Measurements from ENCODE around the gene SRPRB. TPM values are rescaled to one million over a fixed set of nuclear protein-coding genes. Genes with fewer than 3 reads are reported as not detected.
A peak's percentile ranks its signal among the peaks of the same experiment; 100 is the strongest.

The SRPRB gene
- total RNA-seq, 1 experiment from 2014 or later = 54.8 TPM

DNA sequence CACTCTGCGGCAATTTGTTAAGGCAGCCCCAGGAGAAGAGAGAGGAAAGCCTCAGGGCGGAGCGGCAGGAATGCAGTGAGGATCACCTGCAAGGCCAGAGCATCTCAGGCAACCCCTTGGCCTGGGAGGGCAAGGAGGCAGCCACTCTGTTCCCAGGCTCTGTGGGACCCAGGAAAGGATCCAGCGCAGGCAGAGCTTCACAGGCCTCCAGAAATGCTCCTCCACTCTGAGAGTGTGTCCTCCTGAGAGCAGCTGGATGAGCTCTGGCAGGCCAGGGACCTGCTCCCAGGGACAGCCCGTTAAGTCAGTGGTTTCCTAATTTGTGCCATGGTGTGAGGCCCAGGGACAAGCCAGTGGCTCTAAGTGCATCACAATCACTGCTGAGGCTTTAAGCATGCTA, 54.9 kb downstream of the SRPRB start:
- H2BK120ac ChIP-seq (ENCODE audit: low read depth, low read length, poor library complexity, severe bottlenecking) = no peak overlapping the region
- TF ChIP-seq CTCF (conservative IDR thresholded peaks at IDR 0.05) = no peak
- H3K79me2 ChIP-seq (ENCODE audit: insufficient read depth, low read length) = no peaks in the 10 kb centered on the region
- no peaks in the 10 kb centered on the region for H3K9me3 Mint-ChIP-seq
- no peak overlapping the region for H3K9ac ChIP-seq (ENCODE audit: extremely low read depth, insufficient read length, low read length)
- H2BK5ac ChIP-seq (ENCODE audit: insufficient read length, low read length) = no peak overlapping the region
- H4K20me1 ChIP-seq (ENCODE audit: control insufficient read depth, insufficient read depth, insufficient read length) = no peaks in the 10 kb centered on the region
- no peaks in the 10 kb centered on the region for H3K23me2 ChIP-seq (ENCODE audit: insufficient read length, low read depth, low read length, poor library complexity, severe bottlenecking)
- no peaks in the 10 kb centered on the region; a peak in 1 of 7 replicates for H3K36me3 Mint-ChIP-seq (ENCODE audit: insufficient read depth in 1 of 3, low read depth in 3 of 3)
- peak overlapping the region; percentile 42 to 72 (median 64); a peak in 2 of 7 replicates for H3K27ac Mint-ChIP-seq
- H4K5ac ChIP-seq (ENCODE audit: insufficient read length, low read depth, low read length) = no peak overlapping the region
- H3K4ac ChIP-seq (ENCODE audit: low read depth, low read length) = no peak overlapping the region
- H2AFZ ChIP-seq (ENCODE audit: low read length) = no peak overlapping the region
- H3K27ac ChIP-seq (ENCODE audit: insufficient read length, low read depth, low read length) = no peak overlapping the region
- H3K4me1 Mint-ChIP-seq = peaks cover 15 to 19% of the 10 kb centered on the region in 2 experiments
- H3K79me1 ChIP-seq (ENCODE audit: insufficient read depth, low read depth, low read length, poor library complexity, severe bottlenecking) = no peaks in the 10 kb centered on the region
- H3K4me1 ChIP-seq (ENCODE audit: insufficient read depth, low read length) = no peaks in the 10 kb centered on the region; the same call in 1 of the 2 replicates
- H3K4me2 ChIP-seq (ENCODE audit: insufficient read depth, insufficient read length, low read length) = no peak overlapping the region
- H4K8ac ChIP-seq (replicated peaks; ENCODE audit: insufficient read length, low read depth, low read length) = no peak overlapping the region
- H3K9me3 ChIP-seq (ENCODE audit: control insufficient read depth, low read depth, low read length) = no peaks in the 10 kb centered on the region
- no peak overlapping the region for H3K56ac ChIP-seq (ENCODE audit: insufficient read length, low read depth, low read length)
- no peak overlapping the region for H3K18ac ChIP-seq (ENCODE audit: insufficient read length, low read depth, low read length)
- peak; percentile 46 for DNase-seq
- no peak overlapping the region for H4K91ac ChIP-seq (ENCODE audit: insufficient read length, low read depth, low read length)
- H2BK20ac ChIP-seq (ENCODE audit: low read depth, low read length, poor library complexity, severe bottlenecking) = no peak overlapping the region
- no peak overlapping the region for H2BK12ac ChIP-seq (ENCODE audit: insufficient read length, low read depth, low read length)
- no peak overlapping the region for H3K23ac ChIP-seq (ENCODE audit: insufficient read length, low read depth, low read length)
- WGBS (ENCODE audit: extremely low coverage, insufficient read length, low lambda C conversion rate) = no CpG with 5 or more reads among the region's 5 CpGs
- no peak overlapping the region for H2BK15ac ChIP-seq (ENCODE audit: low read depth, low read length)
- no peak overlapping the region; the same call in 1 of the 2 replicates for H3K14ac ChIP-seq (ENCODE audit: insufficient read depth, low read length)
- H3K27me3 ChIP-seq (ENCODE audit: insufficient read depth, low read length) = no peaks in the 10 kb centered on the region
- H2AK5ac ChIP-seq (ENCODE audit: insufficient read length, low read length) = no peak overlapping the region
- no peak overlapping the region for H3T11ph ChIP-seq (ENCODE audit: low read length)
- H3K4me3 Mint-ChIP-seq = no peak overlapping the region
- H3K27me3 Mint-ChIP-seq (ENCODE audit: low read depth) = no peaks in the 10 kb centered on the region
